Parathyroid adenoma (tissue), 2 donors: ENCODE data around the gene SLC51B.

Experiments used
- H2AFZ ChIP-seq: fragments of 300-600 bp; sonication (generic); one replicate; pipeline ENCODE4 v1.7.0; 2017; ENCODE audit warnings: antibody characterized with exemption, mild to moderate bottlenecking
- H3K27ac ChIP-seq: fragments of 300-600 bp; sonication (generic); one replicate; pipeline ENCODE4 v1.7.0; 2017
- H3K27me3 ChIP-seq: fragments of 300-600 bp; sonication (generic); one replicate; pipeline ENCODE4 v1.7.0; 2017; ENCODE audit warnings: low read length; ENCODE audit not compliant: control insufficient read depth, insufficient read depth
- H3K36me3 ChIP-seq: fragments of 300-600 bp; sonication (generic); one replicate; pipeline ENCODE4 v1.7.0; 2017; ENCODE audit warnings: low read length; ENCODE audit not compliant: control insufficient read depth, insufficient read depth
- H3K4me1 ChIP-seq: fragments of 300-600 bp; sonication (generic); one replicate; pipeline ENCODE4 v1.7.0; 2017; ENCODE audit warnings: control low read depth
- H3K4me2 ChIP-seq: fragments of 300-600 bp; sonication (generic); one replicate; pipeline ENCODE4 v1.7.0; 2017; ENCODE audit warnings: low read length
- H3K4me3 ChIP-seq: fragments of 300-600 bp; sonication (generic); one replicate; pipeline ENCODE4 v1.7.0; 2017; ENCODE audit warnings: low read depth, low read length
- H3K79me2 ChIP-seq: fragments of 300-600 bp; sonication (generic); one replicate; pipeline ENCODE4 v1.7.0; 2017; ENCODE audit warnings: control low read depth
- H3K9ac ChIP-seq: fragments of 300-600 bp; sonication (generic); one replicate; pipeline ENCODE4 v1.7.0; 2017; ENCODE audit warnings: mild to moderate bottlenecking
- H3K9me3 ChIP-seq: fragments of 300-600 bp; sonication (generic); one replicate; pipeline ENCODE4 v1.7.0; 2017; ENCODE audit warnings: low read length; ENCODE audit not compliant: control insufficient read depth
- CTCF ChIP-seq: fragments of 300-600 bp; sonication (generic); IDR thresholded peaks from one replicate; pipeline ENCODE4 v1.7.0; 2017; ENCODE audit warnings: antibody characterized with exemption, mild to moderate bottlenecking
- donor health status: primary hyperparathyroidism.

Gene SLC51B

DNA sequence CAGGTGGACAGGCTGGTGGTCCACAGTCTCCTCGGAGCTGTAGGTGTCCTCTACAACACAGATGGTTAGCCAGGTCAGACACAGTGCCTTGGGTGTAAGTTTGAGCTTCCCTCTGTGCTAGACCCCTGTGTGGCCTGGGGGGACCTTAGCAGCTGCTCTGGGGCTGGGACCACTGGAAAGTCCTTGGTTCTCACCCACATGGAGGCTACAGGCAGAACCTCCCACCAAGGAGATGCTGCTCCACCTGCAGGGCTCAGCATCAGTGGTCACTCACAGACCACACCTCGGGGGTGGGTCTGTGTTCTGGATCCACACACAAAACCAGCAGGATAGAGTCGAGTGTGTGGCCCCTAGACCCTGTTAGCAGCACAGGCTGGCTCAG is 14.2 kb downstream of the SLC51B start:
- no peaks in the 10 kb centered on the region for H3K4me1 ChIP-seq
- H3K79me2 ChIP-seq = no peaks in the 10 kb centered on the region
- H3K27ac ChIP-seq = no peak overlapping the region
- H3K9ac ChIP-seq = no peak overlapping the region
- no peak for TF ChIP-seq CTCF
- H3K36me3 ChIP-seq = no peaks in the 10 kb centered on the region
- H3K27me3 ChIP-seq = no peaks in the 10 kb centered on the region
- no peak overlapping the region for H2AFZ ChIP-seq
- no peak overlapping the region for H3K4me2 ChIP-seq
- no peaks in the 10 kb centered on the region for H3K9me3 ChIP-seq
- no peak overlapping the region for H3K4me3 ChIP-seq

DNA sequence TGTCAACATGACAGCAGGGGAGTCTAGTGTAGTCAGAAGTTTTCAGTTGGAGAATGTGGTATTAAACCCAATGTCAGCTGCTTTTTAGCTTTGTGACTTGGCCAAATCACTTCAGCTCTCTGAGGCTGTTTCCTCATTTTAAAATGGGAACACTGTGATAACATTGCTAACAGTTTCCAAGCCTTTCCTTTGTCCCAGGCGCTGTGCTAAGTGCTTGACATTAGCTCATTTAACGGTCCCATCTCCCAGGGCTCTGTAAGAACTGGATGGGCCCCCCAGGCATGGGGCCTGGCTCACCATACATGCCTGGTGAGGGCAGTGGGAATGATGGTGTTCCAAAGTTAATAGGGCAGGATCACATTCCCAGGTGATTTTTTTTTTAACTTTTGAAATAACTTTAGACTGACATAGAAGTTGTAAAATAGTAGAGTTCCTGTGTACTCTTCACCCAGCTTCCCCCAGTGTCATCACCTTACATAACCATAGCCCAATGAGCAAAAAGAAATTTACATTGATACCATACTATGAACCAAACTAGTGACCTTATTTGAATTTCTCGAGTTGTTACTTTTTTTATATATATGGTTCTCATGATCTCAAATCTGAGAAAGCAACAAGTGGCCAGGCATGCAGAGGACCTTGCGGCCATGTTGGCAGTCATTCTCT is 14.9 kb downstream of the SLC51B start:
- Histone ChIP-seq H3K9me3 (no peaks in the 10 kb centered on the region), H3K9ac (no peak overlapping the region), H3K27ac (no peak overlapping the region), H3K79me2 (no peaks in the 10 kb centered on the region), H3K4me1 (no peaks in the 10 kb centered on the region), H3K4me3 (no peak overlapping the region), H3K36me3 (no peaks in the 10 kb centered on the region), H3K27me3 (no peaks in the 10 kb centered on the region), H2AFZ (no peak overlapping the region), H3K4me2 (no peak overlapping the region)
- TF ChIP-seq CTCF = no peak

DNA sequence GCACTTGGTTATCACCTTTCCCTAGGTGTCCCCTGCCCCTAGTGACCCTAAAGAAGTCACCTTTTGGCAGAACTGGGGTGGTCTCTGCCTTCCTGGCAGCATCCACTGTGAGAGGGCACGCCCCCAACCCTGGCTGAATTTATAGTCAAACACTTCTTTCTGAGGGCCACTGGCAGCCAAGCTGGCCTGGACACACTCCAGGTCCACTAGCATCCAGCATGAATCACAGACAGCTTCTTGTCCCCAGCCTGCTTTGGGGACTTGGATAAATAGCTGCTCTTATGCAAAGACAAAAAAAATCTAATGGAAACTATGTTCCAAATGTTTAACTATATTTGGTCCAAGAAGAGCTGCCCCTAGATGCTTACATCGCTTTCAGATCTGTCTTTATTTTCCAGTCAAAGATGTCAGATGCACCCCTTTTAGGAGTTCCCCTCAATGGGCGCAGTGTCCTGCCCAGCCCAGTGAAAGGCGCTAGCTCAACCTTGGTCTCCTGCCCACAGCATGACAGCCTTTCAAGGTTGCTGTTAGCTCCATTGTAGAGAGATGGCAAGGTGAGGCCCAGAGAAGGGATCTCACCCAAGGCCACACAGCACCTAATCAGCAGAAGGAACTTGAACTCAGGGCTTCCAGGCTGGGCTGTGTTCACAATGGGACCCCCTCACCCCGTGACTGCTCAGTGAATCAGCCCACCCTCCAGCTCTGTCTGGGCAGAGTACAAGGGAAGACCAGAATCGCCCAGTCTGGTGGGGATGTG is 15.6 kb downstream of the SLC51B start:
- no peaks in the 10 kb centered on the region for H3K36me3 ChIP-seq
- H3K4me3 ChIP-seq = no peak overlapping the region
- TF ChIP-seq CTCF = no peak
- H3K4me1 ChIP-seq = no peaks in the 10 kb centered on the region
- H3K27me3 ChIP-seq = no peaks in the 10 kb centered on the region
- H3K9me3 ChIP-seq = no peaks in the 10 kb centered on the region
- no peak overlapping the region for H3K4me2 ChIP-seq
- no peak overlapping the region for H3K27ac ChIP-seq
- no peak overlapping the region for H2AFZ ChIP-seq
- no peak overlapping the region for H3K9ac ChIP-seq
- no peaks in the 10 kb centered on the region for H3K79me2 ChIP-seq

GRCh38 chr15:65062061-65062460 is 16.9 kb downstream of the SLC51B start:
- H2AFZ ChIP-seq = no peak overlapping the region
- no peak overlapping the region for H3K4me2 ChIP-seq
- no peaks in the 10 kb centered on the region for H3K9me3 ChIP-seq
- no peaks in the 10 kb centered on the region for H3K27me3 ChIP-seq
- no peak for TF ChIP-seq CTCF
- no peak overlapping the region for H3K9ac ChIP-seq
- H3K27ac ChIP-seq = no peak overlapping the region
- no peaks in the 10 kb centered on the region for H3K4me1 ChIP-seq
- no peaks in the 10 kb centered on the region for H3K79me2 ChIP-seq
- H3K4me3 ChIP-seq = no peak overlapping the region
- H3K36me3 ChIP-seq = no peaks in the 10 kb centered on the region

DNA sequence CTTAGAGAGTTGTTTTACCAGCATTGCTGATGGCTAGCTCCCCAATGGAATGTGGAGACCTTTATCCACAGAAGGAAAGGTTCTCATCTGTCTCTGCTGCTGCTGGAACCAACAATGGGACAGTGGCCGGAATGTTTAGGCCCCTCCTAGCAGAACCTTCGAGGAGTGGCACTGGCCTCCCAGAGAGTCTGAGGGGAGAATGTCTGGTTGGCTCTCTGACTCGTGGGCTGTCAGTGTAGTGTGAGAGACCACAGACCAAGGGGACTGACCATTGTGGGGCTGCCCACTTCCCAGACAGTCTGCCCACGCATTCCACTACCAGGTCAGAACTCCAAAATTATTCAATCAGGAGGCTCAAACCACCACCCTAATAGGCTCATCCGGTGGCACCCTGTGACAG is 17.5 kb downstream of the SLC51B start:
- no peaks in the 10 kb centered on the region for H3K4me1 ChIP-seq
- no peak overlapping the region for H3K4me2 ChIP-seq
- H3K9me3 ChIP-seq = no peaks in the 10 kb centered on the region
- no peak overlapping the region for H2AFZ ChIP-seq
- H3K4me3 ChIP-seq = no peak overlapping the region
- no peak overlapping the region for H3K9ac ChIP-seq
- TF ChIP-seq CTCF = no peak
- H3K79me2 ChIP-seq = no peaks in the 10 kb centered on the region
- no peaks in the 10 kb centered on the region for H3K27me3 ChIP-seq
- no peaks in the 10 kb centered on the region for H3K36me3 ChIP-seq
- no peak overlapping the region for H3K27ac ChIP-seq
